Type B pancreatic cell (in vitro differentiated cells): ENCODE results near the gene EGR2. TPM values are rescaled to one million over a fixed set of nuclear protein-coding genes. Genes with fewer than 3 reads are reported as not detected.

Experiments used
- DNase-seq: peaks from one replicate; pipeline ENCODE4 v3.0.0; 2021; ENCODE audit warnings: mixed read lengths; ENCODE audit not compliant: unreplicated experiment; ENCODE audit errors: extremely low spot score
- H3K27ac Mint-ChIP-seq: 2 replicates; pipeline ENCODE4 v1.8.0; 2021; ENCODE audit warnings: mild to moderate bottlenecking, mixed read lengths
- H3K27me3 Mint-ChIP-seq: 2 replicates; pipeline ENCODE4 v1.8.0; 2021; ENCODE audit warnings: mixed read lengths
- H3K36me3 Mint-ChIP-seq: 2 replicates; pipeline ENCODE4 v1.8.0; 2021; ENCODE audit warnings: mixed read lengths
- H3K4me1 Mint-ChIP-seq: one replicate; pipeline ENCODE4 v1.8.0; 2021; ENCODE audit warnings: mixed read lengths; ENCODE audit not compliant: unreplicated experiment
- H3K4me3 Mint-ChIP-seq: 2 replicates; pipeline ENCODE4 v1.8.0; 2021; ENCODE audit warnings: mild to moderate bottlenecking, mixed read lengths
- H3K9me3 Mint-ChIP-seq: 2 replicates; pipeline ENCODE4 v1.8.0; 2021; ENCODE audit warnings: mixed read lengths
- total RNA-seq: library from RNA; stranded (reverse); gene quantifications from 2 replicates; pipeline ENCODE4 v1.2.1, GENCODE V29; 2021; ENCODE audit warnings: low replicate concordance
- TF ChIP-seq, protein P1 (sequence below): fragments of 200-600 bp; sonication (generic); conservative IDR thresholded peaks from 2 replicates; pipeline ENCODE4 v1.5.0; 2021; ENCODE audit warnings: antibody characterized with exemption, mild to moderate bottlenecking

Gene EGR2
- total RNA-seq, 1 donor from 2014 or later, result 26.7 TPM

DNA sequence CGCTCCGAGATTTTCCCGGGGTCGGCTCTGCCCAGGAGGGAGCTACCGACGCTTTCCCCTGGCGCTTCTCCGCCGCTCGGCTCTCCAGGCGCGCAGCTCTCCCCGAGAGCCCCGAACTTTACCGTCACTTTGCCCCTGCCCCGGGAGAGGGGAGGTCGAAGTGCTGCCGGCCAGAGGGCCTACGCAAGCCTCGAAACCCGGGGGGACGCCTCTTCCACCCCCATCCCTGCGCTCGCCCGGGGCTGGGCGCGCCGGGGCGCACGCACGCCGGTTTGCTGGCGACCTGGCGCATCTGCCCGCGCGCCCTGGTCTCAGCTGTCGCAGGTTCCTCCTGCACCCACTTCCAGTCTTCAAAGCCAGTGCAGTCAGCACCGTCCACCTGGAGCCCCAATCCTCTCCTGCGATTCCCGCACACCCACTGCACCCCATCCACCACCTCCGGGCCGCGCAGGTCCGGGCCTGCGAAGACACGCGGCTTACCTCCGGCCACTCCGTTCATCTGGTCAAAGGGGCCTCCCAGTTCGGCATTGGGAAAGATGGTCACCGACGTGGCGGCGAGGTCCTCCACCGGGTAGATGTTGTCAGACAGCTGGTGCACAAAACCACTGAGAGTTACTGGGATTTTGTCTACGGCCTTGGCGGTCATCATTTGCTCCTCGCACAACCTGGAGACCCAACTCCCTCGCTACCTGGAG, 638 bp downstream of the EGR2 start:
- Mint-ChIP-seq H3K27ac (peak overlapping the region; percentile 96), H3K9me3 (no peaks in the 10 kb centered on the region), H3K36me3 (peaks cover 9% of the 10 kb centered on the region), H3K4me3 (peak overlapping the region; percentile 98), H3K27me3 (peaks cover 87% of the 10 kb centered on the region), H3K4me1 (peaks cover 16% of the 10 kb centered on the region)
- TF ChIP-seq, protein P1, sequence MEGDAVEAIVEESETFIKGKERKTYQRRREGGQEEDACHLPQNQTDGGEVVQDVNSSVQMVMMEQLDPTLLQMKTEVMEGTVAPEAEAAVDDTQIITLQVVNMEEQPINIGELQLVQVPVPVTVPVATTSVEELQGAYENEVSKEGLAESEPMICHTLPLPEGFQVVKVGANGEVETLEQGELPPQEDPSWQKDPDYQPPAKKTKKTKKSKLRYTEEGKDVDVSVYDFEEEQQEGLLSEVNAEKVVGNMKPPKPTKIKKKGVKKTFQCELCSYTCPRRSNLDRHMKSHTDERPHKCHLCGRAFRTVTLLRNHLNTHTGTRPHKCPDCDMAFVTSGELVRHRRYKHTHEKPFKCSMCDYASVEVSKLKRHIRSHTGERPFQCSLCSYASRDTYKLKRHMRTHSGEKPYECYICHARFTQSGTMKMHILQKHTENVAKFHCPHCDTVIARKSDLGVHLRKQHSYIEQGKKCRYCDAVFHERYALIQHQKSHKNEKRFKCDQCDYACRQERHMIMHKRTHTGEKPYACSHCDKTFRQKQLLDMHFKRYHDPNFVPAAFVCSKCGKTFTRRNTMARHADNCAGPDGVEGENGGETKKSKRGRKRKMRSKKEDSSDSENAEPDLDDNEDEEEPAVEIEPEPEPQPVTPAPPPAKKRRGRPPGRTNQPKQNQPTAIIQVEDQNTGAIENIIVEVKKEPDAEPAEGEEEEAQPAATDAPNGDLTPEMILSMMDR, result no peak
- no peak for DNase-seq

DNA sequence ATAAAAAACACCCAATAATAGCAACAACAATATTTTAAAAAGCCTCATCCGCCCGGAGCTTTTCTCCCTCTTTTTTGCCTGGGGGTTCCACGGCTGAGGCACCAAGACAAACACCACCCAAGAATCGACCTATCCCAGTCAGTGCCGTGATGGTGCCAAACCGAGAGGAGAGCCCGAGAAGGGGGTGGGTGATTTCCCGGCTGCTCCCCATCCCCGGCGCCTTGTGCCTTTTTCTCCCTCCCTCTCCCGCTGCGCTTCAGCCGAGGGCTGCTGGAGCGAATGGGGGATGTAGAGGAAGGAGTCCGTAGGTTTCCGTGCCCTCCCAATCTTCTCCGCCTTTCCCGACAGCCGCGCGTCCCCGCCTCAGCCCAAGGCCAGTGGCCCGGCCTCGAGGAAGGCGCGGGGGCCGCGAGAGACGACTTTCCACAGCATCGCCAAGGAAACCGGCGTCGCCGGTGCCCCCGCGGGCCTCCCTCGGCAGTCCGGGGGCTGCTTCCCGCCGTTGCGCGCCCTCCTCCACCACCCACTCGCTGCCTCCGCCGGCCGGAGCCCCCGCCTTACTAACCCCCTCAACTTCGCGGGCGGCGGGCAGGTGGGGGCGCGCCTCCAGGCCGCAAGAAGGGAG, 1.3 kb downstream of the EGR2 start:
- H3K36me3 Mint-ChIP-seq, result peaks cover 9% of the 10 kb centered on the region
- TF ChIP-seq, protein P1, result no peak
- no peak for DNase-seq
- H3K27me3 Mint-ChIP-seq, result peaks cover 81% of the 10 kb centered on the region
- no peaks in the 10 kb centered on the region for H3K9me3 Mint-ChIP-seq
- peak overlapping the region; percentile 98 for H3K4me3 Mint-ChIP-seq
- H3K4me1 Mint-ChIP-seq, result peaks cover 16% of the 10 kb centered on the region
- H3K27ac Mint-ChIP-seq, result peak overlapping the region; percentile 75

DNA sequence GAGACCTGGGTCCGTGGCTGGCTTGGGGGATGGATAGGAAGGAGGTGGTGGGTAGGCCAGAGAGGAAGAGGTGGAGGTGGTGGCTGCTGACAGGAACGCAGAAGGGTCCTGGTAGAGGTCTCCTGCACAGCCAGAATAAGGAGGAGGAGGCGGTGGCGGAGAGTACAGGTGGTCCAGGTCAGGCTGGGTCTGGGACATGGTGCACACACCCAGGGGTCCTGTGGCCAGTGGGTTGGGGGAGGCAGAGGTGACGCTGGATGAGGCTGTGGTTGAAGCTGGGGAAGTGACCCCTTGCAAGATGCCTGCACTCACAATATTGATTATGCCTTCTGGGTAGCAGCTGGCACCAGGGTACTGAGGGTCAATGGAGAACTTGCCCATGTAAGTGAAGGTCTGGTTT, 2.2 kb downstream of the EGR2 start:
- no peaks in the 10 kb centered on the region for H3K9me3 Mint-ChIP-seq
- H3K4me3 Mint-ChIP-seq, result peak overlapping the region; percentile 98
- H3K27ac Mint-ChIP-seq, result peak overlapping the region; percentile 75
- peaks cover 72% of the 10 kb centered on the region for H3K27me3 Mint-ChIP-seq
- peaks cover 9% of the 10 kb centered on the region for H3K36me3 Mint-ChIP-seq
- peaks cover 16% of the 10 kb centered on the region for H3K4me1 Mint-ChIP-seq
- DNase-seq, result no peak
- TF ChIP-seq, protein P1, result no peak

DNA sequence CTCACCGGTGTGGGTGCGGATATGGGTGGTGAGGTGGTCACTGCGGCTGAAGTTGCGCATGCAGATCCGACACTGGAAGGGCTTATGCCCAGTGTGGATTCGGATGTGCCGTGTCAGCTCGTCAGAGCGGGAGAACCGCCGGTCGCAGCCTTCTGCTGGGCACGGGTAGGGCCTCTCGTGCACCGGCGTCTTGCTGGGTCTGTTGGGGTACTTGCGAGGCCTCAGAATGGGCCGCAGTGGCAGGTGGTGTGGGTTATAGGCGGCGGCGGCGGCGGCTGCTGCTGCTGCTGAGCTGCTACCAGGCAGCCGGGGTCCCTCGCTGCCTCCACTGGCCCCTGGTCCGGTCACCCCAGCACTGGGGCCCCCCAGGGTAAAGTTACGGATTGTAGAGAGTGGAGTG, 2.7 kb downstream of the EGR2 start:
- Mint-ChIP-seq H3K27ac (no peak overlapping the region), H3K4me1 (peaks cover 20% of the 10 kb centered on the region), H3K4me3 (peak overlapping the region; percentile 98), H3K9me3 (no peaks in the 10 kb centered on the region), H3K27me3 (peaks cover 69% of the 10 kb centered on the region), H3K36me3 (peaks cover 13% of the 10 kb centered on the region)
- TF ChIP-seq, protein P1, result no peak
- DNase-seq, result no peak

DNA sequence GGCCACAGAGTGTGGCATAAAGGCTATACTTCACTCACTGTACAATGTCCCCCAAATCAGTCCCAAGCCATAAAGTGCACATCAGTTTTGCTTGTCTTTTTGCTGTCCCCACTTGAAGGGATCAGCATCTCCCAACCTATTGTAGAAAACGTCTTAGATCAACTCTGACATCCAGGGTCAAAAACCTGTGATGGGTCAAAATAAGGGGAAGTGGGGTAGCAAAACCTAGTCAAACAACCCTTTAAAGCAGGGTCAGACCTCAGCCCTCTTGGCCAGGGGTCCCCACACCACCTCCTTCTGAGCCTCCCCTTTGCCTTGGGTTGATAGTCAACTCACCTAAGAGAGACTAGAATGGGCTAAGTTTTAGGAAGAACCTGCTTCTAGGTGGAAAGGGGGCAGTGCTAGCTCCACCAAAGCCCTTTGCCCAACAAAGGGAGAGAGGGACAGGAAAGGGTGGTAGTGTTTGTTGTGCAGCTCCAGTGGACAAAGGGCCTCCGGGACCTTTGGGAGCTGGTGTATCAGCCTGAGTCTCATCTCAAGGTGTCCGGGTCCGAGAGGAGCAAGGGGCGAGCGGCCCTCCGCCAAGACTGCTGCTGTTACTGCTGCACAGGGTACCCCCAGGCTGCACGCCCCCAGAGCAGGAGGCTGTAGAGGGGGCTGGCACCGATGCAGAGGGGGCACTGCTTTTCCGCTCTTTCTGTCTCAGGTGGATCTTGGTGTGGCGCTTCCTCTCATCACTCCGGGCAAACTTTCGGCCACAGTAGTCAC, 3.3 kb downstream of the EGR2 start:
- peaks cover 16% of the 10 kb centered on the region for H3K36me3 Mint-ChIP-seq
- peaks cover 20% of the 10 kb centered on the region for H3K4me1 Mint-ChIP-seq

More for the DNA sequence above, 3.3 kb downstream of the EGR2 start:
- Mint-ChIP-seq H3K27me3 (peaks cover 65% of the 10 kb centered on the region), H3K4me3 (peak overlapping the region; percentile 98), H3K27ac (peak overlapping the region; percentile 34), H3K9me3 (no peaks in the 10 kb centered on the region)
- TF ChIP-seq, protein P1, result no peak
- no peak for DNase-seq
